Measurements from ENCODE around the gene HCRT.

The HCRT gene

DNA sequence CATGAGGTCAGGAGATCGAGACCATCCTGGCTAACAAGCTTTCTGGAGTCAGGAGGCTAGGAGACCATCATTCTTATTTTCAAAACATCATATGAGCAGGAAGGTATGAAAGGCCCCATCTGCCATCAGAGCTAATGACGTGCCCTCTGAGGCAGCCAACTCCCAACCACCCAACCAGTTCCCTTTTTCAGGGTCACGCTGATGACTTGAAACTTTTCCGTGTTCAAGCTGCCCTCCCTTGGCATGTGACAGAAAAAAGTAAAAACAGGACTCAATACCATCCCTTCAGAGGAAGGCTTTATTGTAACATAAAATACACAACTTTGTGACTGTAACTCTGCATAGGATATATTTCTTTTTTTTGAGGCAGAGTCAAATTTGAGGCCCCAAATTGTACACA lies 13.6 kb upstream of the HCRT start:
- no peaks in the 10 kb centered on the region for H3K79me2 ChIP-seq (ENCODE audit: control insufficient read depth, insufficient read depth, low read length, poor library complexity)
- no peak overlapping the region for H3K18ac ChIP-seq (ENCODE audit: low read length)
- H4K12ac ChIP-seq (ENCODE audit: low read depth, low read length) = no peak overlapping the region
- H3K9me3 ChIP-seq (ENCODE audit: insufficient read depth, low read depth, low read length) = no peaks in the 10 kb centered on the region
- H3K4ac ChIP-seq (ENCODE audit: low read depth, low read length) = no peak overlapping the region
- H2BK5ac ChIP-seq (ENCODE audit: low read depth, low read length, poor library complexity) = no peak overlapping the region
- H2BK120ac ChIP-seq (ENCODE audit: insufficient read depth, low read length, poor library complexity) = no peak overlapping the region
- H3K4me3 ChIP-seq (ENCODE audit: low read depth, low read length) = no peak overlapping the region
- H4K91ac ChIP-seq (ENCODE audit: low read depth, low read length) = no peak overlapping the region
- H3K79me1 ChIP-seq (ENCODE audit: low read length) = peaks cover 2% of the 10 kb centered on the region
- no CpG with 5 or more reads among the region's 4 CpGs for WGBS (ENCODE audit: extremely low coverage, insufficient coverage, insufficient read length)
- H3K27ac ChIP-seq (ENCODE audit: low read depth, low read length) = no peak overlapping the region
- no peak overlapping the region for H3K14ac ChIP-seq (ENCODE audit: low read length)
- H3K23ac ChIP-seq (ENCODE audit: low read length) = no peak overlapping the region
- DNase-seq = no peak
- peaks cover 17 to 22% of the 10 kb centered on the region in 2 experiments for H3K36me3 ChIP-seq (ENCODE audit: control insufficient read depth in 1 of 2, insufficient read depth in 2 of 2, low read length in 2 of 2)
- H2BK12ac ChIP-seq (ENCODE audit: low read length) = no peak overlapping the region
- H2AK5ac ChIP-seq (ENCODE audit: low read length) = no peak overlapping the region
- no peak overlapping the region for H3K4me2 ChIP-seq (ENCODE audit: low read length)
- peaks cover 0 to 4% of the 10 kb centered on the region in 2 experiments for H3K4me1 ChIP-seq (ENCODE audit: control insufficient read depth in 1 of 2, insufficient read depth in 2 of 2, low read length in 2 of 2)
- no peak overlapping the region for H4K8ac ChIP-seq (ENCODE audit: low read depth, low read length)
- H3K9ac ChIP-seq (ENCODE audit: low read length) = no peak overlapping the region
- H3K27me3 ChIP-seq (ENCODE audit: insufficient read depth, low read length) = no peaks in the 10 kb centered on the region
- no peak overlapping the region for H2AFZ ChIP-seq (ENCODE audit: insufficient read depth, low read length, poor library complexity)

DNA sequence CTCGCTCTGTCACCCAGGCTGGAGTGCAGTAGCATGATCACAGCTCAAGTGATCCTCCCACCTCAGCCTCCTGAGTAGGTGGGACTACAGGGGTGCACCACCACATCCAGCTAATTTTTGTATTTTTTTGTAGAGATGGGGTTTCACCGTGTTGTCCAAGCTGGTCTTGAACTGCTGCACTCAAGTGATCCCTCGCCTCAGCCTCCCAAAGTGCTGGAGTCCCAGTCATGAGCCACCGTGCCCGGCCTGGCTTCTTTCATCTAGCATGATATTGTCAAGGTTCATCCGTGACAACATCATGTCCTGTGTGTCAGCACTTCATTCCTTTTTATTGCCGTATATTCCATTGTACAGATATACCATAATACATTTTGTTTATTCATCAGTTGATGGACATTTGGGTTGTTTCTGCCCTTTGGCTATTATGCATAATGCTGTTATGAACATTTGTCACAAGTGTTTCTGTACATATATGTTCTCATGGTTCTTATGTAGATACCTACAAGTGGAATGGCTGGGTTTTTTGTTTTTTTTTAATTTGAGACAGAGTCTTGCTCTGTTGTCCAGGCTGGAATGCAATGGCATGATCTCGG lies 12.4 kb upstream of the HCRT start:
- Histone ChIP-seq H3K4me1 (ENCODE audit: control insufficient read depth in 1 of 2, insufficient read depth in 2 of 2, low read length in 2 of 2) (peaks cover 0 to 4% of the 10 kb centered on the region in 2 experiments), H3K79me1 (ENCODE audit: low read length) (peaks cover 2% of the 10 kb centered on the region), H3K18ac (ENCODE audit: low read length) (no peak overlapping the region), H3K9ac (ENCODE audit: low read length) (no peak overlapping the region), H3K4ac (ENCODE audit: low read depth, low read length) (no peak overlapping the region), H3K9me3 (ENCODE audit: insufficient read depth, low read depth, low read length) (no peaks in the 10 kb centered on the region), H4K8ac (ENCODE audit: low read depth, low read length) (no peak overlapping the region), H3K27ac (ENCODE audit: low read depth, low read length) (no peak overlapping the region), H3K23ac (ENCODE audit: low read length) (no peak overlapping the region), H3K79me2 (ENCODE audit: control insufficient read depth, insufficient read depth, low read length, poor library complexity) (no peaks in the 10 kb centered on the region), H4K91ac (ENCODE audit: low read depth, low read length) (no peak overlapping the region), H3K36me3 (ENCODE audit: control insufficient read depth in 1 of 2, insufficient read depth in 2 of 2, low read length in 2 of 2) (peaks cover 14 to 20% of the 10 kb centered on the region in 2 experiments), H4K12ac (ENCODE audit: low read depth, low read length) (no peak overlapping the region), H2AFZ (ENCODE audit: insufficient read depth, low read length, poor library complexity) (no peak overlapping the region), H2AK5ac (ENCODE audit: low read length) (no peak overlapping the region), H3K4me3 (ENCODE audit: low read depth, low read length) (no peak overlapping the region), H3K27me3 (ENCODE audit: insufficient read depth, low read length) (no peaks in the 10 kb centered on the region), H2BK12ac (ENCODE audit: low read length) (no peak overlapping the region), H3K14ac (ENCODE audit: low read length) (no peak overlapping the region), H2BK120ac (ENCODE audit: insufficient read depth, low read length, poor library complexity) (no peak overlapping the region), H2BK5ac (ENCODE audit: low read depth, low read length, poor library complexity) (no peak overlapping the region), H3K4me2 (ENCODE audit: low read length) (no peak overlapping the region)
- no CpG with 5 or more reads among the region's 8 CpGs for WGBS (ENCODE audit: extremely low coverage, insufficient coverage, insufficient read length)
- DNase-seq = no peak

DNA sequence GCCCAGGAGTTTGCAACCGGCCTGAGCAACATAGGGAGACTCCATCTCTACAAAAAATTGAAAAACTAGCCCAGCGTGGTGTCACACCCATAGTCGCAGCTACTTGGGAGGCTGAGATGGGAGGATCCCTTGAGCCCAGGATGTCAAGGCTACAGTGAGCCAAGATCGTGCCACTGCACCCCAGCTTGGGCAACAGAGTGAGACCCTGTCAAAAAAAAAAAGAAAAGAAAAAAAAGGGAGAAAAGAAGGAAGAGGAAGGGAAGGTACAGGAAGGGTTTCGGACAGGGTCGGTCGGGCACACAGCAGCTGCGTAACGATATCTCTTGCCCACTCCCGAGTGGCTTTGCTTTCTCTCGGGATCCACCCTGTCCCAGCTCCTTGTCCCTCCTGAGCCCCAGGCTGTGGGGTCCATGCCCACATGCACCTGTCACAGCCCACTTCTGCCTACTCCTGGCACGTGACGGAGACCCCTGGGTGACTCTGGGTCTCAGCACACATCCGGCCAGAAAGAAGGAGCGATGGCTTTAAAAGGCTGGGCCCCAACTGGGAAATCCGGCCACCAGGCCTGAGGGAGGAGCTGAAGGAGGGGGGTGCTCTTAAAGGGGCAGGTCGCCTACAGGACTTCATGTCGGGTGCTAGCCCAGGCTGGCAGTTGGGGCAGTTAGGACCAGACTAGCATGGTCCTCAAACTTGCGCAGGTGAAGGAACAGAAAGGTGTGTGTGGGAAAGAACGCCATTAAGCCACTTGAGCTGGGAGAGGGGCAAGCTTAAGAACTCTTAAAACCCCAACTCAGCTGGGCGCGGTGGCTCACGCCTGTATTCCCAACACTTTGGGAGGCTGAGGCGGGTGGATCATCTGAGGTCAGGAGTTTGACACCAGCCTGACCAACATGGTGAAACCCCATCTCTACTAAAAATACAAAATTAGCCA lies 9.0 kb upstream of the HCRT start, which contains the start of gene GHDC:
GHDC (minus strand) TSS at position 526 of the 931 bp plus-strand sequence. CDS start 913 bp downstream, outside the sequence.
- DNase-seq = peak; percentile 66 to 75
- peak within 1 kb of the TSS; percentile 37 for H4K12ac ChIP-seq (ENCODE audit: low read depth, low read length)
- no peak within 1 kb of the TSS for H2BK120ac ChIP-seq (ENCODE audit: insufficient read depth, low read length, poor library complexity)
- H3K14ac ChIP-seq (ENCODE audit: low read length) = no peak within 1 kb of the TSS
- H3K4ac ChIP-seq (ENCODE audit: low read depth, low read length) = no peak within 1 kb of the TSS
- H3K4me3 ChIP-seq (ENCODE audit: low read depth, low read length) = peak within 1 kb of the TSS; percentile 38
- peak within 1 kb of the TSS; percentile 89 for H4K8ac ChIP-seq (ENCODE audit: low read depth, low read length)
- no peaks in the 10 kb centered on the region for H3K36me3 ChIP-seq (ENCODE audit: control insufficient read depth in 1 of 2, insufficient read depth in 2 of 2, low read length in 2 of 2)
- H3K4me2 ChIP-seq (ENCODE audit: low read length) = peak within 1 kb of the TSS; percentile 40
- no peaks in the 10 kb centered on the region for H3K79me2 ChIP-seq (ENCODE audit: control insufficient read depth, insufficient read depth, low read length, poor library complexity)
- H2AFZ ChIP-seq (ENCODE audit: insufficient read depth, low read length, poor library complexity) = peak within 1 kb of the TSS; percentile 52
- peak within 1 kb of the TSS; percentile 45 for H4K91ac ChIP-seq (ENCODE audit: low read depth, low read length)
- H3K9ac ChIP-seq (ENCODE audit: low read length) = no peak within 1 kb of the TSS
- H3K9me3 ChIP-seq (ENCODE audit: insufficient read depth, low read depth, low read length) = no peaks in the 10 kb centered on the region
- H2BK5ac ChIP-seq (ENCODE audit: low read depth, low read length, poor library complexity) = no peak within 1 kb of the TSS
- no peak within 1 kb of the TSS for H3K27ac ChIP-seq (ENCODE audit: low read depth, low read length)
- no peaks in the 10 kb centered on the region for H3K27me3 ChIP-seq (ENCODE audit: insufficient read depth, low read length)
- no peak within 1 kb of the TSS for H2BK12ac ChIP-seq (ENCODE audit: low read length)
- no peak within 1 kb of the TSS for H3K23ac ChIP-seq (ENCODE audit: low read length)
- no CpG with 5 or more reads among the region's 24 CpGs for WGBS (ENCODE audit: extremely low coverage, insufficient coverage, insufficient read length)
- peaks cover 2% of the 10 kb centered on the region for H3K79me1 ChIP-seq (ENCODE audit: low read length)
- no peak within 1 kb of the TSS for H2AK5ac ChIP-seq (ENCODE audit: low read length)
- peaks cover 0 to 4% of the 10 kb centered on the region in 2 experiments for H3K4me1 ChIP-seq (ENCODE audit: control insufficient read depth in 1 of 2, insufficient read depth in 2 of 2, low read length in 2 of 2)
- peak within 1 kb of the TSS; percentile 16 for H3K18ac ChIP-seq (ENCODE audit: low read length)

DNA sequence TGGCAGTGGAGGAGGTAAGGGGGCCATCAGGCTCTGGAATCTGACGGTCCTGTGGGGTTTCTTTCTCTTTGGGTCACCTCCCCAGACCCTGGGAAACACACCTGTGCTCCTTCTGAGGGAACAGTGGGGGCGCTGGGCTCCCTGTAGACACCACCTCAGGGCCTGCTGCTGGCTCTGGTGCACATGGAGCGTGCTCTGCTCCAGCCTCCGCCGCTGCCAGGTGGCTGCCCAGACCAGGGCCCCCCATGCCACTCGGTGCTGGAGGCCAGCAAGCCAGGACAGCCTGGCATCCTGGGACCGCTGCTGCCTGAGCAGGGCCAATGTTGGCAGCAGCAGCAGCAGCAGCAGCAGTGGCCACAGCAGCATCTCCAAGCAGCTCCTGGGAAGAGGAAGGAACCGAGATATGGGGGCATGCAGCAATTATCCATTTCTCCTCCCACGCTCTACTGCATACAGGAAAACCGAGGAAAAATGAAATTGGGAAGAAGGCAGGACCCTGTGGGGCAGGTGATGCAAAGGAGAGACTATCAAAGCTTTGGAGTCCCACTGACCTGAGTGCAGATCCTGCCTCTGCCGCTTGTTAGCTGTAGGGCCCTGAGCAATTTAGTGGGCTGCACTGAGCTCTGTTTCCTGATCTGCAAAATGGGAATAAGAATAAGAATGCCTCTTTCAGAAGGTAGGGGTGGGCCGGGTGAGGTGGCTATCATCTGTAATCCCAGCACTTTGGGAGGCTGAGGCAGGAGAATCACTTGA lies 8.1 kb upstream of the HCRT start:
- H4K8ac ChIP-seq (ENCODE audit: low read depth, low read length) = no peak overlapping the region
- H3K9ac ChIP-seq (ENCODE audit: low read length) = no peak overlapping the region
- no peak overlapping the region for H3K18ac ChIP-seq (ENCODE audit: low read length)
- no peak overlapping the region for H3K14ac ChIP-seq (ENCODE audit: low read length)
- no peak overlapping the region for H2BK5ac ChIP-seq (ENCODE audit: low read depth, low read length, poor library complexity)
- no peak overlapping the region for H2BK120ac ChIP-seq (ENCODE audit: insufficient read depth, low read length, poor library complexity)
- no peaks in the 10 kb centered on the region for H3K9me3 ChIP-seq (ENCODE audit: insufficient read depth, low read depth, low read length)
- H4K91ac ChIP-seq (ENCODE audit: low read depth, low read length) = no peak overlapping the region
- H3K4me3 ChIP-seq (ENCODE audit: low read depth, low read length) = no peak overlapping the region
- no peak overlapping the region for H3K23ac ChIP-seq (ENCODE audit: low read length)
- no peak overlapping the region for H2AK5ac ChIP-seq (ENCODE audit: low read length)
- peak overlapping the region; percentile 52 for H2AFZ ChIP-seq (ENCODE audit: insufficient read depth, low read length, poor library complexity)
- no peak overlapping the region for H3K27ac ChIP-seq (ENCODE audit: low read depth, low read length)
- H2BK12ac ChIP-seq (ENCODE audit: low read length) = no peak overlapping the region
- no peak overlapping the region for H4K12ac ChIP-seq (ENCODE audit: low read depth, low read length)
- H3K27me3 ChIP-seq (ENCODE audit: insufficient read depth, low read length) = no peaks in the 10 kb centered on the region
- H3K4me1 ChIP-seq (ENCODE audit: control insufficient read depth in 1 of 2, insufficient read depth in 2 of 2, low read length in 2 of 2) = peaks cover 0 to 4% of the 10 kb centered on the region in 2 experiments
- DNase-seq = no peak
- no peak overlapping the region for H3K4ac ChIP-seq (ENCODE audit: low read depth, low read length)
- H3K79me2 ChIP-seq (ENCODE audit: control insufficient read depth, insufficient read depth, low read length, poor library complexity) = no peaks in the 10 kb centered on the region
- H3K36me3 ChIP-seq (ENCODE audit: control insufficient read depth in 1 of 2, insufficient read depth in 2 of 2, low read length in 2 of 2) = no peaks in the 10 kb centered on the region
- peaks cover 2% of the 10 kb centered on the region for H3K79me1 ChIP-seq (ENCODE audit: low read length)
- H3K4me2 ChIP-seq (ENCODE audit: low read length) = no peak overlapping the region
- WGBS (ENCODE audit: extremely low coverage, insufficient coverage, insufficient read length) = no CpG with 5 or more reads among the region's 12 CpGs
